NCI-H1048 (cell line): Measurements from ENCODE around the gene LIX1.
"Not testable (repeated sequence)": the region's sequence is repeated elsewhere in the genome, so short reads cannot be mapped to it uniquely, and the experiment has no call there.

Source experiments
- DNase-seq: peaks from one replicate; lab custom pipeline; 2025; lab: John Stamatoyannopoulos, UW

Gene LIX1

GRCh38 chr5:97102010-97102470, 40.4 kb downstream of the LIX1 start:
- no peak for DNase-seq

GRCh38 chr5:97101189-97101910, 41.1 kb downstream of the LIX1 start:
- no peak for DNase-seq

GRCh38 chr5:97100476-97100875, 41.9 kb downstream of the LIX1 start:
- no peak for DNase-seq

GRCh38 chr5:97098922-97099321, 43.5 kb downstream of the LIX1 start:
- no peak for DNase-seq

GRCh38 chr5:97097326-97098230, 44.8 kb downstream of the LIX1 start:
- DNase-seq = no peak

GRCh38 chr5:97096846-97097245, 45.6 kb downstream of the LIX1 start:
- DNase-seq = no peak

- DNase-seq = no peak
Observed at GRCh38 chr5:97096191-97096590, 46.2 kb downstream of the LIX1 start.

- DNase-seq = no peak
Observed at GRCh38 chr5:97095318-97095732, 47.1 kb downstream of the LIX1 start.

- DNase-seq = no peak
Observed at GRCh38 chr5:97094579-97095317, 47.7 kb downstream of the LIX1 start.

- no peak for DNase-seq
Observed at GRCh38 chr5:97093193-97093592, 49.2 kb downstream of the LIX1 start.

GRCh38 chr5:97090944-97091343, 51.5 kb downstream of the LIX1 start:
- no peak for DNase-seq

- no peak for DNase-seq
Observed at GRCh38 chr5:97089149-97089801, 53.1 kb downstream of the LIX1 start.

- DNase-seq = no peak
Observed at GRCh38 chr5:97088774-97089148, 53.6 kb downstream of the LIX1 start.

GRCh38 chr5:97087138-97087537, 55.3 kb downstream of the LIX1 start:
- no peak for DNase-seq

GRCh38 chr5:97085459-97086181, 56.8 kb downstream of the LIX1 start:
- no peak for DNase-seq

GRCh38 chr5:97084782-97085458, 57.5 kb downstream of the LIX1 start:
- not testable (repeated sequence) for DNase-seq

- DNase-seq = no peak
Observed at GRCh38 chr5:97078958-97079743, 63.3 kb downstream of the LIX1 start.

- no peak for DNase-seq
Observed at GRCh38 chr5:97077246-97077645, 65.2 kb downstream of the LIX1 start.

- no peak for DNase-seq
Observed at GRCh38 chr5:97076098-97076497, 66.3 kb downstream of the LIX1 start.

GRCh38 chr5:97075649-97076048, 66.8 kb downstream of the LIX1 start:
- no peak for DNase-seq
